ENCODE measurements around the gene OSCP1. TPM values are rescaled to one million over a fixed set of nuclear protein-coding genes. Genes with fewer than 3 reads are reported as not detected.

The OSCP1 gene
- total and polyA plus RNA-seq, 3 experiments from 2014 or later: 2.0 to 2.7 TPM; not detected in 1

DNA sequence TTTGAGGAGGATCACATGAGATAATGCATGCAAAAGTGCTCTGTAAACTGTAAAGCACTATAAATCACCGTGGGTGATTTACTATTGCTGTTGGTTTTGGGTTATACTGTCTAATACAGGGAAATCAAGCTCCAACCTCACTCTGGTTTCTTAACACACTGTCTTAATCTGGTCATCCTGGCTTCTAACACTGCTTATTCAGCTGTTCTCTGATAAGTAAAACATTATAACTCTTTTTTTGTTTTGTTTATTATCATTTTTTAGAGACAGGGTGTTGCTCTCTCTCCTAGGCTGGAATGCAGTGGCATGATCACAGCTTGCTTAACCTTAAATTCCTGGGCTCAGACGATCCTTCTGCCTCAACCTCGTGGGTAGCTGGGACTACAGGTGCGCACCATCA is 30.7 kb downstream of the OSCP1 start:
- DNase-seq: no peak
- no peak overlapping the region for H3K27ac Mint-ChIP-seq
- Histone ChIP-seq H3K27me3 (ENCODE audit: insufficient read depth, low read length, poor library complexity, severe bottlenecking) (no peaks in the 10 kb centered on the region), H3K4me1 (ENCODE audit: insufficient read depth, low read length) (peaks cover 23% of the 10 kb centered on the region), H3K4me3 (ENCODE audit: low read length) (no peak overlapping the region), H3K27ac (ENCODE audit: low read depth, low read length) (no peak overlapping the region), H3K36me3 (ENCODE audit: insufficient read depth, low read length) (no peaks in the 10 kb centered on the region), H3K9me3 (ENCODE audit: low read length) (no peaks in the 10 kb centered on the region)
- H3K27me3 Mint-ChIP-seq: no peaks in the 10 kb centered on the region
- ChIA-PET POLR2A (no interaction called here), CTCF (interaction anchor here (0.7 to 2.4 kb wide), 9 partner anchors 8 to 301 kb away, joined by 3 to 22 read pairs (median 4); partner anchors contain the start of genes OSCP1, SH3D21 and TRAPPC3)
- no peaks in the 10 kb centered on the region for H3K9me3 Mint-ChIP-seq
- no peaks in the 10 kb centered on the region for H3K36me3 Mint-ChIP-seq
- no peak overlapping the region for H3K4me3 Mint-ChIP-seq
- peaks cover 11 to 13% (median 13%) of the 10 kb centered on the region in 3 donors for H3K4me1 Mint-ChIP-seq

DNA sequence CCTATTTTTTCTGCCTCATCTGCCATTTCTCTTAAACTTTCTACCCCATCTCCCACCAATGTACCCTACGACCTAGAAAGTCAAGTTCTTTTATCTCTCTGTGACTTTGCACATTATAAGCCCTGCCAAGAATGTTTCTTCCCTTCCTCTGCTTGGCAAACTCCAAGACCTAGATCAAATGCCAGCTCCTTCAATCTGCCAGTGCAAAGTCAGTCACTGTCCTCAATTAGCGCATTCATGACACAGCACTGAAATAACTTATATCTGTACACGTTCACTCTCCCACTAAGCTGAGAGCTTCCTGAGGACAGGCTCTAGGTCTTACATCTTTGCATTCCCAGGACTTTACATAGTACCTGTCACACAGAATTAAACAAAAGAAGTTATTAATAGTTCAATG is 31.1 kb downstream of the OSCP1 start:
- Histone ChIP-seq H3K27me3 (ENCODE audit: insufficient read depth, low read length, poor library complexity, severe bottlenecking) (no peaks in the 10 kb centered on the region), H3K27ac (ENCODE audit: low read depth, low read length) (no peak overlapping the region), H3K36me3 (ENCODE audit: insufficient read depth, low read length) (no peaks in the 10 kb centered on the region), H3K9me3 (ENCODE audit: low read length) (no peaks in the 10 kb centered on the region), H3K4me3 (ENCODE audit: low read length) (no peak overlapping the region), H3K4me1 (ENCODE audit: insufficient read depth, low read length) (peaks cover 23% of the 10 kb centered on the region)
- Mint-ChIP-seq H3K36me3 (no peaks in the 10 kb centered on the region), H3K9me3 (no peaks in the 10 kb centered on the region), H3K27ac (peak overlapping the region in 1 of 8 donors; percentile 32), H3K4me1 (peaks cover 11 to 13% (median 13%) of the 10 kb centered on the region in 3 donors), H3K27me3 (no peaks in the 10 kb centered on the region), H3K4me3 (no peak overlapping the region)
- ChIA-PET POLR2A (no interaction called here), CTCF (interaction anchor here (0.7 to 2.4 kb wide), 6 partner anchors 14 to 270 kb away, joined by 3 to 22 read pairs (median 5); partner anchors contain the start of genes OSCP1 and TRAPPC3)
- no peak for DNase-seq

DNA sequence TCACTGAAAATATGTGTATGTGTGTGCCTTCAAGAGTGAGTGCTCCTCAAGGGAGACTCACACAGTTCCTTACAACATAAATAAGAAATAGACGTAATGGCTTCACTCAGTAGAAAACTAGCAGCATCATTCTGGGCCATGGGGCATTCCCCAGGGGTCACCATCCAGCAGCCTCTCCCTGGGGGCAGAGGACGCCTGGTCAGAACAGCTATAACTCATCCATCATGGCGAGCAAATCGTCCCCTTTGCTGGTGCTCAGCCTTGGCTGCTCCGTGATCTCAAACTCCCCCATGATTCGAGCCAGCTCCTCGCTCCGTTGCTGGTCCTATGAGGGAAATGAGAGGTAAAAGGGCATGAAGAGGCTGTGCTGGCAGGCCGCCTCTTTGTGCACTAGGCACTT is 32.3 kb downstream of the OSCP1 start:
- H3K36me3 Mint-ChIP-seq: no peaks in the 10 kb centered on the region
- Histone ChIP-seq H3K4me3 (ENCODE audit: low read length) (no peak overlapping the region), H3K4me1 (ENCODE audit: insufficient read depth, low read length) (peaks cover 23% of the 10 kb centered on the region), H3K27me3 (ENCODE audit: insufficient read depth, low read length, poor library complexity, severe bottlenecking) (no peaks in the 10 kb centered on the region), H3K36me3 (ENCODE audit: insufficient read depth, low read length) (no peaks in the 10 kb centered on the region), H3K27ac (ENCODE audit: low read depth, low read length) (no peak overlapping the region), H3K9me3 (ENCODE audit: low read length) (no peaks in the 10 kb centered on the region)
- H3K27me3 Mint-ChIP-seq: no peaks in the 10 kb centered on the region
- H3K27ac Mint-ChIP-seq: peak overlapping the region in 2 of 8 donors; percentile 61 to 73
- no peaks in the 10 kb centered on the region for H3K9me3 Mint-ChIP-seq
- H3K4me3 Mint-ChIP-seq: no peak overlapping the region
- ChIA-PET POLR2A (no interaction called here), CTCF (interaction anchor here (0.6 kb wide), 1 partner anchor 111 kb away, joined by 3 read pairs; the partner anchor contains the start of gene SH3D21)
- DNase-seq: no peak
- H3K4me1 Mint-ChIP-seq: peaks cover 11 to 13% (median 13%) of the 10 kb centered on the region in 3 donors

DNA sequence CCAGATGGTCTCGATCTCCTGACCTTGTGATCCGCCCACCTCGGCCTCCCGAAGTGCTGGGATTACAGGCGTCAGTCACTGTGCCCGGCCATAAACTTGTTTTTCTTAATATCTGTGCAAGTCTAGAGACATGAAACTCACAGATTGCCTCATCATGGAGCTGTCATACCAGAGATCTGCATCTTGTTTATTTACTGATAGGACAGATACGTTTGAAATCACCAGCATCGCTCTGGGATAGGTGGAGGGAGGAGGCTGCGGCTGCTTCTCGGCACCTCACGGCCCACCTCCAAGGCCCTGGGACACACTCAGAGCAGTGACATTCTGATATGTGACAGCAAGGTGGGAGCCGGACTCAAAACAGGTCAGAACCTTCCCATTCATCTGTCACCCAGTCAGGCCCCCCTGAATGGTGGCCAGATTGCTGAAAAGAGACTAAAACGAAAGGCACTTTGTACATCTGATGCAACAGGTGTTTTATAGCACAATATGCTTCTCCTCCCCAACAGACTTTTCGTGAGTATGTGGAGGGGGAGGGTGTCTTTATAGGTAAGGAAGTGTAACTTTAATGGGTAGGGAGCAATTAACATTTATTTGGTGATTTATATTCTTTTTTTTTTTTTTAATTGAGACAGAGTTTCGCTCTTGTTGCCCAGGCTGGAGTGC is 34.5 kb downstream of the OSCP1 start:
- CTCF ChIA-PET: interaction anchor here (0.7 to 1.0 kb wide), 2 partner anchors 13 to 73 kb away, joined by 3 read pairs; no protein-coding TSS in a partner anchor
- no peak for DNase-seq
- Mint-ChIP-seq H3K36me3 (peaks cover 0 to 4% (median 0%) of the 10 kb centered on the region in 3 donors), H3K4me3 (no peak overlapping the region), H3K9me3 (no peaks in the 10 kb centered on the region), H3K27me3 (no peaks in the 10 kb centered on the region), H3K4me1 (peaks cover 11 to 17% (median 15%) of the 10 kb centered on the region in 3 donors), H3K27ac (peak overlapping the region in 1 of 8 donors; percentile 68)
- POLR2A ChIA-PET: no interaction called here
- Histone ChIP-seq H3K27ac (ENCODE audit: low read depth, low read length) (no peak overlapping the region), H3K4me3 (ENCODE audit: low read length) (no peak overlapping the region), H3K4me1 (ENCODE audit: insufficient read depth, low read length) (peaks cover 17% of the 10 kb centered on the region), H3K36me3 (ENCODE audit: insufficient read depth, low read length) (no peaks in the 10 kb centered on the region), H3K9me3 (ENCODE audit: low read length) (no peaks in the 10 kb centered on the region), H3K27me3 (ENCODE audit: insufficient read depth, low read length, poor library complexity, severe bottlenecking) (no peaks in the 10 kb centered on the region)

DNA sequence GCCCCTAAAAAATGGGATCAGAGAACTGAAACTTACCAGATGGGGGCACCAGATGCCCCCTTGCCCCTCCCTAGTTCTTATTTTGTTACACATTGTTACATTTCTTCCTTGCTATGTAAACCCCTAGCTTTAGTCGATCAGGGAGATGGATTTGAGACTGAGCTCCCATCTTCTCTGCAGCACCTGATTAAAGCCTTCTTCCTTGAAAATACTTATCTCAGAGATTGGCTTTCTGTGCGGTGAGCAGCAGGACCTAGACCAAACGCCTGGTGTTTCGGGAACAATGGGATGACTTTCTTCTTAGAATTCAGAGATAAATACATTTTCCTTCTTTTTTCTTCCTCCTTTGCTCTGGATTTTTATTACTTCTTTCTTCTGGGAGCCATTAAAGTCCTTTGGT is 35.9 kb downstream of the OSCP1 start:
- Mint-ChIP-seq H3K4me1 (peaks cover 5 to 10% (median 9%) of the 10 kb centered on the region in 3 donors), H3K36me3 (peaks cover 0 to 4% (median 0%) of the 10 kb centered on the region in 3 donors), H3K27ac (no peak overlapping the region), H3K4me3 (no peak overlapping the region), H3K27me3 (no peaks in the 10 kb centered on the region), H3K9me3 (no peaks in the 10 kb centered on the region)
- CTCF ChIA-PET: interaction anchor here (1.4 kb wide), 1 partner anchor 15 kb away, joined by 3 read pairs; no protein-coding TSS in a partner anchor
- POLR2A ChIA-PET: no interaction called here
- DNase-seq: no peak
- Histone ChIP-seq H3K36me3 (ENCODE audit: insufficient read depth, low read length) (no peaks in the 10 kb centered on the region), H3K27ac (ENCODE audit: low read depth, low read length) (no peak overlapping the region), H3K9me3 (ENCODE audit: low read length) (no peaks in the 10 kb centered on the region), H3K27me3 (ENCODE audit: insufficient read depth, low read length, poor library complexity, severe bottlenecking) (no peaks in the 10 kb centered on the region), H3K4me3 (ENCODE audit: low read length) (no peak overlapping the region), H3K4me1 (ENCODE audit: insufficient read depth, low read length) (peaks cover 4% of the 10 kb centered on the region)

DNA sequence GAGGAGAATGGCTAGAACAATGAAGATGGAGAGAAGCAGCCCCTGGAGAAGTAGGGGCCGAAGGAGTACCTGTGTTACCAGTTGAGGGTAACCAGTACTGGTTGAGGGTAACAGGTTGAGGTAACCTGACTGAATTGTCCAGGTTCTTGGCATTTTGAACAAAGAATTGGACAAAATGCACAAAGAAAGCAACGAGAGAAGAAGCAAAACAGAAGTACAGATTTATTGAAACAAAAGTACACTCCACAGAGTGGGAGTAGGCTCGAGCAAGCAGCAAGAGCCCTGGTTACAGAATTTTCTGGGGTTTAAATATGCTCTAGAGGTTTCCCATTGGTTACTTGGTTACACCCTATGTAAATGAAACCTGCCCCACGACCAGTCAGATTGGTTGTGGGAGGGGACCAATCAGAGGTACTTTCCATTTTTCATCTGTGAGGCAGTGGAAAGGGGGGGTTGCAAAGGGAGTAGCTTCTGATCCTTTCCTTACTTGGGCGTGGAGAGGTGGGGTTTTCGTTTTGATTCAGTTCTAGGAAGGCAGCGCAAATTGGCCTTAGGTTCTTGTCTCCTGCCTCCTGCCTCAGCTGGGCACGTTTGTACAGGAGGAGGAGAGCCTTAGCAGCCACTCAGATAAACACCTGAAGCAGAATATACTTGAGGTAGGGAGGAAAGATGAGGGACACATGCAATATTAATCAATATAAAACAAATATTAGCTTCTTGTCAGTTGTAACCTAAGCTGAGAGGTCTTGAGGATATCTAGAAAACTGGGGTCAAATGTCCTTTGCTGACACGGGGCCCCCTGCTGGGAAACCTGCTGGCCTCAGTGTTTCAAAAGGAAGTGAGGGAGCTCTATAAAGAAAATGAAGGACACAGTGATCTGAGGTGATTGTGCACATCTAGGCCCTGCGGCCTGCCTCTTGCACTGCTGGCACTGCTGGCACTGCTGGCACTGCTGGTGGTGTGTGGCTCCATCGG is 38.3 kb downstream of the OSCP1 start:
- Mint-ChIP-seq H3K27ac (peak overlapping the region in 6 of 8 donors; percentile 43 to 88 (median 82)), H3K9me3 (no peaks in the 10 kb centered on the region), H3K36me3 (peaks cover 0 to 4% (median 0%) of the 10 kb centered on the region in 3 donors), H3K4me1 (peaks cover 5 to 10% (median 9%) of the 10 kb centered on the region in 3 donors), H3K4me3 (peak overlapping the region in 2 of 7 donors; percentile 23 to 46), H3K27me3 (no peaks in the 10 kb centered on the region)
- Histone ChIP-seq H3K4me1 (ENCODE audit: insufficient read depth, low read length) (no peaks in the 10 kb centered on the region), H3K27ac (ENCODE audit: low read depth, low read length) (no peak overlapping the region), H3K36me3 (ENCODE audit: insufficient read depth, low read length) (no peaks in the 10 kb centered on the region), H3K9me3 (ENCODE audit: low read length) (no peaks in the 10 kb centered on the region), H3K27me3 (ENCODE audit: insufficient read depth, low read length, poor library complexity, severe bottlenecking) (no peaks in the 10 kb centered on the region), H3K4me3 (ENCODE audit: low read length) (no peak overlapping the region)
- peak in 3 of 5 donors; percentile 17 to 30 (median 20) for DNase-seq
- ChIA-PET CTCF (interaction anchor here (0.9 to 1.8 kb wide), 3 partner anchors 8 to 21 kb away, joined by 3 to 4 read pairs (median 3); no protein-coding TSS in a partner anchor), POLR2A (interaction anchor here (0.7 kb wide), 1 partner anchor 27 kb away, joined by 5 read pairs; no protein-coding TSS in a partner anchor)

DNA sequence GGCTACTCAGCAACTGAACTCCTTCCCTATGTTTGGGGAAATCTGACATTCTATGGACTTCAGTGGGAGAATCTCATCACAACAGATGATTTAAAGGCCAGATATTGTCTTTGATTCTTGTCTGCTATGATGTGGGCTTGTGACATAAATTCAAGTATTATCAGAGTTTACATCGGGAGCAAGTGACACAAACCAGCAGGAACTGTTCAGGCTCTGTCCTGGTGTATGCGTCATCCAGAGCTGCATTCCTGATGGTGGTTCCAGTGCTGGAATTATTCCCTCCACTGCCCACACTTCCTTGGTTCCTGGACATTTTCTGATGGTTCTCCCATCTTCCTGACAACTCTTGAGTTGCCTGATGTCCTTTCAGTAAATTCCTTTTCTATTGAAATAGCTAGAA is 41.8 kb downstream of the OSCP1 start:
- H3K27ac Mint-ChIP-seq: no peak overlapping the region
- ChIA-PET POLR2A (no interaction called here), CTCF (interaction anchor here (0.7 kb wide), 1 partner anchor 27 kb away, joined by 5 read pairs; no protein-coding TSS in a partner anchor)
- Histone ChIP-seq H3K36me3 (ENCODE audit: insufficient read depth, low read length) (no peaks in the 10 kb centered on the region), H3K9me3 (ENCODE audit: low read length) (no peaks in the 10 kb centered on the region), H3K4me1 (ENCODE audit: insufficient read depth, low read length) (no peaks in the 10 kb centered on the region), H3K27ac (ENCODE audit: low read depth, low read length) (no peak overlapping the region), H3K4me3 (ENCODE audit: low read length) (no peak overlapping the region), H3K27me3 (ENCODE audit: insufficient read depth, low read length, poor library complexity, severe bottlenecking) (no peaks in the 10 kb centered on the region)
- no peak overlapping the region for H3K4me3 Mint-ChIP-seq
- H3K36me3 Mint-ChIP-seq: peaks cover 0 to 4% (median 0%) of the 10 kb centered on the region in 3 donors
- DNase-seq: no peak
- H3K4me1 Mint-ChIP-seq: peaks cover 5 to 10% (median 9%) of the 10 kb centered on the region in 3 donors
- no peaks in the 10 kb centered on the region for H3K9me3 Mint-ChIP-seq
- no peaks in the 10 kb centered on the region for H3K27me3 Mint-ChIP-seq

Measured in CD8-positive, alpha-beta memory T cell (primary cell).